ENCODE data around the gene MYNN.
A peak's percentile ranks its signal among the peaks of the same experiment; 100 is the strongest.
"Not testable (repeated sequence)": the region's sequence is repeated elsewhere in the genome, so short reads cannot be mapped to it uniquely, and the experiment has no call there.

MYNN gene

DNA sequence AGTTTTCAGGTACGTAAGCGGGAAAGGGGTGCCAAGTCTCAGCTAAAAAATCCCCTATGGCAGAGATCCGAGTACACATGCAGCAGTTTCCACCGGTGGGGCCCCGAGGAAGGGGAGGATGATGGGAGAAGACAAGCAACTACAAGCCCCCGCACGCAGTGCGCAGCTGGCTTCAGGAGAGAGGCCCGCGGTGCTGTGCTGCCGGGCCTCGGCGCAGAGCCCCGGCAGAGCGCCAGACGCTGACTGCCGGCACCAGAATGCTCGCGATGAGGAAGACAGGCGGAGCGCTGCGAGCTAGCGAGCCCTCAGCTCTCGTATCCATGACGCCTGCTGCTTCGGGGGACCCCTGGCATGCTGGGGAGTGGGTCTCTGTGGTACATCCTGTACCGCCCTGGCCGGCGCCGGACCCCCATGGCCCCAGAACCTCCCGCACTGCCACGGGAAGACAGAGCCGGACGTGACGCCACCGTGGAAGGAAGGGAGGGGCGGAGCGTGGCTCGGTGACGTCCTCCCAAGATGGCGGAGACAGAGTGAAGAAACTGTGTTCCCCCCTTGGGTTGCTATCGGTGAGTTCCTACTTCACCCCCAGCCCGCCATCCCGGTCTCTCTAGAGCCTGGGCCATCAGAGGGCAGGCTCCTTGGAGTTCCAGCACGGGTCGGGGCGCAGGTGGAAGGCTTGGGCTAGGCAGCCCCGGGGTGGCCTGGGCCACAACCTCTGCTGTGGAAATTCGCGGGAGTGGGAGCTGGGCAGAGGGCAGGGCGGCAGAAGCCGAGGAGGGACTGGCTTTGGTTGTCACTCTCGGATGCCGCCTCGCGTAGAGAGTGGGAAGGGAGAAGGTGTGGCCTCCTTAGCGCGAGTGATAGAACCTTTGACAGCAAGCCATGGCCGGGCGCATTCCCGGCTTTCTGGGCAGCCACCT lies at the start of gene MYNN:
TSS of gene MYNN (plus strand) at position 500 of the 920 bp plus-strand sequence. CDS start 900 bp downstream, outside the sequence.
- DNase-seq (ENCODE audit: extremely low read depth in 1 of 2, low read depth in 1 of 2): peak; percentile 83 to 89

- DNase-seq (ENCODE audit: extremely low read depth in 1 of 2, low read depth in 1 of 2): not testable (repeated sequence)
These were observed 41.3 kb upstream of the MYNN start for GRCh38 chr3:169731857-169732256.

- no peak for DNase-seq (ENCODE audit: extremely low read depth in 1 of 2, low read depth in 1 of 2)
These were observed 34.1 kb upstream of the MYNN start for GRCh38 chr3:169739067-169739466.

- DNase-seq (ENCODE audit: extremely low read depth in 1 of 2, low read depth in 1 of 2): no peak
These were observed 28.7 kb upstream of the MYNN start for GRCh38 chr3:169744366-169745054.

- DNase-seq (ENCODE audit: extremely low read depth in 1 of 2, low read depth in 1 of 2): no peak
These were observed 26.3 kb upstream of the MYNN start for GRCh38 chr3:169746924-169747323.

- DNase-seq (ENCODE audit: extremely low read depth in 1 of 2, low read depth in 1 of 2): no peak
These were observed 24.5 kb upstream of the MYNN start for GRCh38 chr3:169748670-169749069.

GRCh38 chr3:169750665-169751064 lies 22.5 kb upstream of the MYNN start:
- no peak for DNase-seq (ENCODE audit: extremely low read depth in 1 of 2, low read depth in 1 of 2)

GRCh38 chr3:169751875-169752274 lies 21.3 kb upstream of the MYNN start:
- no peak for DNase-seq (ENCODE audit: extremely low read depth in 1 of 2, low read depth in 1 of 2)

GRCh38 chr3:169754711-169755110 lies 18.5 kb upstream of the MYNN start:
- DNase-seq (ENCODE audit: extremely low read depth in 1 of 2, low read depth in 1 of 2): no peak

- no peak for DNase-seq (ENCODE audit: extremely low read depth in 1 of 2, low read depth in 1 of 2)
These were observed 17.7 kb upstream of the MYNN start for GRCh38 chr3:169755488-169755887.

DNA sequence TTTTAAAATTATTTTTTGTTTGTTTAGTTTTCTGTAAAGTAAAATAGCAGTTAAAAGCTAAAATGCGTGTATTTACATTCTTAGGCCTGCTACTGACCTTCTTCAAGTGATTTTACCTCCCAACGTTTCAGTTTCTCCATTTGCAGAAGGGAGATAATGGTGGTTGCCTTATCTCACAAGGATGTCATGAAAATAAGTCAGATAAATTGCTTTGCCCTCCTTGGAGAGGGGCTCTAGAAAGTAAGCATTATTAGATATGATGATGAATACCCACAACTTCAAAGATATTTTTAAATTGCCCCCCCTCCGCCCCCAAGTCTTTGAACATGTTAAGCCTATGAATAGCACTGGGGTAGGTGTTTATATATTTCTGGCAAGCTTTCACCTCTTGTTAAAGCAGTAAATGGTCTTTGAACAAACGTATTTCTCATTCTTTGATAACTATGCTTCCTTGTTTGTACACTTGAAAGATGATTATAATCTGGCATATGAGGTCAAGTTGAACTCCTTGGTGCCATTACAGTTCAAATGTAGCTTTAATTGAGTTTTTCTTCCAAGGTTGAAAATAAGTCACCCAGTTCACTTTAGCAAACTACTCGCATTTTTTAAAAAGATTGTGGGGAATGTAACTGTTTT lies 14.7 kb upstream of the MYNN start:
- DNase-seq (ENCODE audit: extremely low read depth in 1 of 2, low read depth in 1 of 2): no peak

- DNase-seq (ENCODE audit: extremely low read depth in 1 of 2, low read depth in 1 of 2): no peak
These were observed 13.9 kb upstream of the MYNN start for GRCh38 chr3:169759256-169759655.

DNA sequence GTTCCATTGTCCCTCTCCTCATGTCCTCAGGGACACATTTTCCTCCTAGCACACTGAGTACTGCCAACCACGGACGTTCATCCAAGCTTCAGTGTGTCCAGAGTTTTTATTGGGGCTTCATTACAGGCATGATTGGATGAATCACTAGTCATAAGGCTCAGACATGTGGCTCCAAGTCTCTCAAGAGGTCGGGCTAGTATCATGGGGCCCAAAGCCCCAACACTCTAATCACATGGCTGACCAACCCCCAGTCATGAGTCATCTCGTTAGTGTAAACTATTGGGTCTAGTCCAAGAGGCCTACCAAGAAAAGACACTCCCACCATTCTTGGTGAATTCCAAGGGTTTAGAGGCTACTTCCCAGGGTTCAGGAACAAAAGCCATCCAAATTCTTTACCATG lies 12.7 kb upstream of the MYNN start:
- DNase-seq (ENCODE audit: extremely low read depth in 1 of 2, low read depth in 1 of 2): no peak

DNA sequence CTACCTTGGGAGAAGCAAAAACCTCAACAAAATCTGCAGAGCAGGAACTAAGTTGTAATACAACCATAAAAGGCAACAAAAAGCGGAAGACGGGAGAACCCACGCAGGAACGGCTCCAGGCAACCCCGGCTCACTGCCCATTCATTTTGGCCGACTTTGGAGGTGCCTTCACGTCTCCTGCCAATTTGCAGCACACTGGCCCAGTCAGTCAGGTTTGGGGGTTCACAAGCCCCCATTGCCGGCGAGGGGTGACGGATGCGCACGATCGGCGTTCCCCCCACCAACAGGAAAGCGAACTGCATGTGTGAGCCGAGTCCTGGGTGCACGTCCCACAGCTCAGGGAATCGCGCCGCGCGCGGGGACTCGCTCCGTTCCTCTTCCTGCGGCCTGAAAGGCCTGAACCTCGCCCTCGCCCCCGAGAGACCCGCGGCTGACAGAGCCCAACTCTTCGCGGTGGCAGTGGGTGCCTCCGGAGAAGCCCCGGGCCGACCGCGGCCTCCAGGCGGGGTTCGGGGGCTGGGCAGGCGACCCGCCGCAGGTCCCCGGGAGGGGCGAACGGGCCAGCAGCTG lies 8.8 kb upstream of the MYNN start:
- DNase-seq (ENCODE audit: extremely low read depth in 1 of 2, low read depth in 1 of 2): peak; percentile 40 to 48

DNA sequence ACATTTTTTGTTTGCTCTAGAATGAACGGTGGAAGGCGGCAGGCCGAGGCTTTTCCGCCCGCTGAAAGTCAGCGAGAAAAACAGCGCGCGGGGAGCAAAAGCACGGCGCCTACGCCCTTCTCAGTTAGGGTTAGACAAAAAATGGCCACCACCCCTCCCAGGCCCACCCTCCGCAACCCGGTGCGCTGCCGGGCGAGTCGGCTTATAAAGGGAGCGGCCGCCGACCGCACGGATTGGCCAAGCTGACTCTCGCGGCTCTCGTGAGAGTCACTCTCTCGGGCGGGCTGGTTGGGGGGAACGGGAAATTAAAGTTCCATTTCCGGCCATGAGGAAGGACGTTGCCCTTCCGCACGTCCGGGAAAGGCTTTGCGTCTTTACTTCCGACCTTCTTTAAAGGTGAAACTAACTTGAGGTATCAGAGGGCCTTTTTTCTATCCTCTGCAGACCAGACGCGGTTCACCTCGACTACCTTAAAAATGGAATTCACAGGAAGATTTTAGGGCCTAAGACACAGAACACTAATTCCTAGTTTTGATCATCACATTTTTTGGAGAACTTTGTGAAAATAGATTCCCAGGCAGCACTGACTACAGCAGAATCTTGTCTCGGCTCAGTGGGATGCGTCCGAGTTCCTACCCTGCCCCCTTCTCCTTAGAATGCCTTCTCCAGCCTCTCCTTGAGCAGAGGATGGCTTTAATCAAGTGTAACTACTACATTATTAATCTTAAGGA lies 8.1 kb upstream of the MYNN start, which contains the start of gene TERC:
TSS of gene TERC (minus strand) at position 179 of the 731 bp plus-strand sequence.
- peak; percentile 84 to 89 for DNase-seq (ENCODE audit: extremely low read depth in 1 of 2, low read depth in 1 of 2)

DNA sequence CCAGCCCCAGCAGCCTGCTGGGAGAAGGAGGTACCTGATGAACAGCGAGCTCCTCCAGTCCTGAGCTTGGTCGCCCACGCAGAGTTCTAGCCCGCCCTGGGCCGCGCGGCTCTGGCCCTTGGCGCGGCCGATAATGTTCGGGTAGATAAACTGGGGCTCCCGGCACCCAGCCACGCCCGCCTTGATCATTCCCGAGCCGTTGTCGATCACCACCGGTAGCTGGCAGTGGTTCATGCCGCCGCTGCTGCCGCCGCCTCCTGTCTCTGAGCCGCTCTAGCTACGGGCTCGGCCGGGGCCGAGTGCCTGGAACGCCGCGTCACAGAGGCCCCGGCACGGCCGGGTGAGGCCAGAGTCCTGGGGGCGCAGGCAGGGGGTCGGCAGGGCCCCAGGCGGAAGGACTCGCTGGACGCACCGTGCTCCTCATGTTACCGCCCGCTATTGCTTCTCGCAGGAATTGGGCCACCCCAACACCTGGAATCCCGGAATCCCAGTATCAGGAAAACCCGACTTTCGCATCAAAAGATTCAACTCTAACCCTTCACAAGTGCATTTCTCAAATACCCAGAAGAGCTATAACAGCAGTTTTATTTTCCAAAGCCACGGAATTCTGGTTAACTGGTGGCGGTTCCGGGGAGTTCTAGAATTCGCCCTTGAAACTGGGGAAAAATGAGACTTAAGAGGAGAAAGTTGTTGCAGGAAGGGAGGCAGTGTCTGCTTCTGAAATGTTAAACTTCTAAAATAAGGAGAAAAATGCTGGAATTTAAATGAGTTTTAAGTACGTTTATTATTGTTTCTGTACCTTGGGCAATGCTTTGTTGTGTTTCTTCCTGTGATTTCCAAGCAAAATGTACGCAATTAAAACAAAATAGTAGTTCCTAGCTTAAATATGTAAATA lies 3.7 kb upstream of the MYNN start, which contains the start of gene ACTRT3:
TSS of gene ACTRT3 (minus strand) at position 275 of the 895 bp plus-strand sequence. CDS start at position 234, 41 bp downstream.
- peak; percentile 45 to 60 for DNase-seq (ENCODE audit: extremely low read depth in 1 of 2, low read depth in 1 of 2)

DNA sequence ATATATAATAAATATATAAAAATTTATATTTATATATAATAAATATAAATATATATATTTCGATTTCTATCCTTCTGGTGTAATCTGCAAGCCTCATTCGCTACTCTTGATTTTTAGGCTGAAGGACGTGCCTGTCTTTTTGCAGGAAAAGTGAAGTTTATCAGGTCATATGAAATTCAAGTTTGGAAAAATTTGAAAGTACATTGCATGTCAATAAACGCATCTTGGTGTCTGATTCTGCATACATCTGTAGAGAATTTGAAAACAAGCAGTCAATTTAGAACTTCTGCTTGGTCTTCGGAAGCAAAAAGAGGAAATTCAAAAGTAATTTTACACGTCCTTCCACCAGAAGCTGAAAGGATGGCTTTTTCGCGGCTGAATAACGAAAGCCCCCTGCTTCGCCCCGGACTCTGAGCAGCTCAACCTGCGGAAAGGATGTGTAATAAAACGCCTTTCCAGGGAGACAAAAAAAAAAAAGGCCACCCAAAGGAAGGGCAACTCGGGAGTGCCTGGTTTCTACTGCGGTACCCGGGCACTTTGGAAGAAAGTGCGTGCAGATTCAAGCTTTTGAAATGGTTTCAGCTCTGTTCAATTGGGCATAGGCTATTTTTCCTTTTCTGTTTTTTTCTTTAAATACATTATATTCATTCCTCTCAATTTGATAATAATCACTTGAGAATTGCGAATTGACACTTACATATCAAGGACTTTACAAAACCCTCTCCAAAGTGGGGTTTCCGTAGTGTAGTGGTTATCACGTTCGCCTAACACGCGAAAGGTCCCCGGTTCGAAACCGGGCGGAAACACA lies 1.5 kb upstream of the MYNN start:
- DNase-seq (ENCODE audit: extremely low read depth in 1 of 2, low read depth in 1 of 2): peak in 1 of 2 donors; percentile 18

- peak in 1 of 2 donors; percentile 53 for DNase-seq (ENCODE audit: extremely low read depth in 1 of 2, low read depth in 1 of 2)
These were observed 795 bp upstream of the MYNN start for GRCh38 chr3:169772305-169772896.

Measured in stimulated activated CD8-positive, alpha-beta memory T cell treated with anti-CD3 and anti-CD28 coated beads, Interleukin-7, amount 100 ng/mL, for 48 hours (primary cell).